Tongue (tissue), 2 donors: ENCODE results near the gene ARSG. TPM values are rescaled to one million over a fixed set of nuclear protein-coding genes. Genes with fewer than 3 reads are reported as not detected.

ENCODE experiments used
- small RNA-seq: library from RNA; depleted of rRNA; stranded (forward); fragments of <200 nt; gene quantifications from one replicate; pipeline ENCODE3, GENCODE V24; 2014; ENCODE audit warnings: low replicate concordance
- total RNA-seq: library from RNA; depleted of rRNA; stranded (reverse); fragments of >200 nt; gene quantifications from one replicate; pipeline ENCODE4 v1.2.3, GENCODE V29; 2014

Gene ARSG
- total RNA-seq, 1 donor from 2014 or later = 21.3 TPM

Small RNA genes within 50 kb of the gene (small RNA-seq; reads per million reads assigned to genes)
- not detected for gene MIR635

Other genes starting within 250 kb of the ARSG start
- gene AMZ2, start 43.5 kb upstream of the ARSG start, total RNA-seq = 43.2 TPM
- 2.7 TPM for gene SLC16A6, start 368 bp upstream of the ARSG start, total RNA-seq
- 74.3 TPM for gene WIPI1, start 166.0 kb downstream of the ARSG start, total RNA-seq
- 578 TPM for gene PRKAR1A, start 220.9 kb downstream of the ARSG start, total RNA-seq